Fibroblast of lung (primary cell): ENCODE data around the gene INTS15.

ENCODE experiments used
- EZH2 ChIP-seq: IDR thresholded peaks from 2 replicates; pipeline ENCODE4 v1.5.1; 2012; ENCODE audit warnings: low read length, control low read depth, mild to moderate bottlenecking; ENCODE audit errors: missing control alignments
- TF ChIP-seq, protein P1 (sequence below), 2 donors: IDR thresholded peaks in 1 of 2; conservative IDR thresholded peaks in 1 of 2; 1 replicate in 1 of 2; 2 replicates in 1 of 2; pipeline ENCODE4 v1.5.1; 2011 to 2012; ENCODE audit warnings: low read length in 2 of 2, control low read depth in 1 of 2, inconsistent platforms in 1 of 2, low read depth in 1 of 2, mild to moderate bottlenecking in 1 of 2

DNA sequence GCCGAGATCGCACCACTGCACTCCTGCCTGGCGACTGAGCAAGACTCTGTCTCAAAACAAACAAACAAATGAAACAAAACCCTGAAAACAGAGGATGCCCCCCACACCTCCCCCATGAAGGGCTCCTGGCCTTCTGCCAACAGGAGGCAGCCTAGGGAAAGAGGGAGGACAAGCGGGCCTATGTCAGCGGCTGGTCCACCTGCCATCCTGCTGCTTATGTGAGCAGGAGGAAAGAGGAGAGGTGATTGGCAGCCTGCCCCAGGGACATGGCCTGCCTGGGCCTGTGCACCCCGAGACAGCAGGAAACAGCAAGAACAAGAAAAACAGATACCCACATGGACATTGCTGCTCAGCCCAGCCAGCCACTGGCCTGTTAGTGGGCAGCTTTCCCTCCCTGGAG lies 38.2 kb downstream of the INTS15 start:
- TF ChIP-seq, protein P1, sequence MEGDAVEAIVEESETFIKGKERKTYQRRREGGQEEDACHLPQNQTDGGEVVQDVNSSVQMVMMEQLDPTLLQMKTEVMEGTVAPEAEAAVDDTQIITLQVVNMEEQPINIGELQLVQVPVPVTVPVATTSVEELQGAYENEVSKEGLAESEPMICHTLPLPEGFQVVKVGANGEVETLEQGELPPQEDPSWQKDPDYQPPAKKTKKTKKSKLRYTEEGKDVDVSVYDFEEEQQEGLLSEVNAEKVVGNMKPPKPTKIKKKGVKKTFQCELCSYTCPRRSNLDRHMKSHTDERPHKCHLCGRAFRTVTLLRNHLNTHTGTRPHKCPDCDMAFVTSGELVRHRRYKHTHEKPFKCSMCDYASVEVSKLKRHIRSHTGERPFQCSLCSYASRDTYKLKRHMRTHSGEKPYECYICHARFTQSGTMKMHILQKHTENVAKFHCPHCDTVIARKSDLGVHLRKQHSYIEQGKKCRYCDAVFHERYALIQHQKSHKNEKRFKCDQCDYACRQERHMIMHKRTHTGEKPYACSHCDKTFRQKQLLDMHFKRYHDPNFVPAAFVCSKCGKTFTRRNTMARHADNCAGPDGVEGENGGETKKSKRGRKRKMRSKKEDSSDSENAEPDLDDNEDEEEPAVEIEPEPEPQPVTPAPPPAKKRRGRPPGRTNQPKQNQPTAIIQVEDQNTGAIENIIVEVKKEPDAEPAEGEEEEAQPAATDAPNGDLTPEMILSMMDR (conservative IDR thresholded peaks at IDR 0.05 in 1 of 2, IDR thresholded peaks at IDR 0.05 in 1 of 2; ENCODE audit: low read depth in 1 of 2, low read length in 2 of 2), result no peak
- TF ChIP-seq EZH2, result no peak
